Raji (cell line): Measurements from ENCODE around the gene C17orf114.
A peak's percentile ranks its signal among the peaks of the same experiment; 100 is the strongest.

Experiments
- POLR2A ChIP-seq: IDR thresholded peaks from 2 replicates; pipeline ENCODE4 v1.6.1; 2011; ENCODE audit warnings: low read depth, low read length, control low read depth; ENCODE audit not compliant: insufficient read depth

The C17orf114 gene

DNA sequence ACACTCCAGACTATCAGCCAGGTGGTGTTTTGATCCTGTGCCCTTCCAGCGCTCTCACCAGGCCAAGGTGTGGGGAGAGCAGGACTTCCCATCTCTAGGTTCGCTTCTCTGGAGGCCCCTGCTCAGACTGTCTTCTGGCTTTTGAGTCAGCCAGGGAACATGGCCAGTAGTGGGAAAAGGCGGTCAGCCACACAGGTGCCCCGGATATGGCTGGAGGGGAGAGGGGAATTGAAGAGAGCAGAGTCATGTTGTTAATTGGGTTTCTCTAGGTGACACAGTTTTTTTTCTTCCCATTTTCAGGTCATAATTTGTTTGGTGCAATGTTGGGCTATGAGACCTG is 32.5 kb upstream of the C17orf114 start:
- no peak for TF ChIP-seq POLR2A

DNA sequence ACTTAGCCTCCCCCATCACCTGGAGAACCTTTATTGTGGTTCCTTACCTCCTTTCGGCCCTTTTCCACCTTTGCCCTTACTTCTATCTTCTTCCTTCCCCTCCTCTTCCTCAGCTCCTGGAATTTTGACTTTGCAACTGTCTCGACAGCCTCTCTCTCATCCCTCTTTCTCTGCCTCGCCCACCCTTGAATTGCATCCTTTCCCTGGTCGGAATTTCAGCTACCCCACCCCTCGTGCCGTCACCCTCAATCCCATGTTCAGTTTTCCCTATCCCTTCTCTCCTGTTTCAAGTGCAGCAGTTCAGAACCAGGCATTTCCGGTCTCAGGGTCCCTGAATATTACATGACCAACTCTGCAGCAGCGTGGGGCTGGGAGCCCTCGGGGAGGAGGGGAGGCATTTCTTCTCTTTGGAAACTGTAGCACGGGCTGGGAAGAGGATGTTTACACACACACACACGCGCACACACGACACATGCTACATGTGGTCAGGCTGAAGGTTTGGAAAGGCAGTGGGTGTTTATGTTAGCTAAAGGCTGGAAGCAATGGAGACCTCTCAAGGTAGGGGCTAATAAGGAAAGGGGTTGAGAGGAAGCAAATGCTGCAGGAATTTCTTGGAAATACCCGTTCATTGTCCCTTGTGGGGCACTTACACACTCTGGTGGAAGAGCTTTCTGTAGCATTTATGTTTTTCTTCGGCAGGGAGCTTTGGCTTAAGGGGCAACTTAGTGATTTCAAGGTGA is 32.0 kb upstream of the C17orf114 start:
- no peak for TF ChIP-seq POLR2A

DNA sequence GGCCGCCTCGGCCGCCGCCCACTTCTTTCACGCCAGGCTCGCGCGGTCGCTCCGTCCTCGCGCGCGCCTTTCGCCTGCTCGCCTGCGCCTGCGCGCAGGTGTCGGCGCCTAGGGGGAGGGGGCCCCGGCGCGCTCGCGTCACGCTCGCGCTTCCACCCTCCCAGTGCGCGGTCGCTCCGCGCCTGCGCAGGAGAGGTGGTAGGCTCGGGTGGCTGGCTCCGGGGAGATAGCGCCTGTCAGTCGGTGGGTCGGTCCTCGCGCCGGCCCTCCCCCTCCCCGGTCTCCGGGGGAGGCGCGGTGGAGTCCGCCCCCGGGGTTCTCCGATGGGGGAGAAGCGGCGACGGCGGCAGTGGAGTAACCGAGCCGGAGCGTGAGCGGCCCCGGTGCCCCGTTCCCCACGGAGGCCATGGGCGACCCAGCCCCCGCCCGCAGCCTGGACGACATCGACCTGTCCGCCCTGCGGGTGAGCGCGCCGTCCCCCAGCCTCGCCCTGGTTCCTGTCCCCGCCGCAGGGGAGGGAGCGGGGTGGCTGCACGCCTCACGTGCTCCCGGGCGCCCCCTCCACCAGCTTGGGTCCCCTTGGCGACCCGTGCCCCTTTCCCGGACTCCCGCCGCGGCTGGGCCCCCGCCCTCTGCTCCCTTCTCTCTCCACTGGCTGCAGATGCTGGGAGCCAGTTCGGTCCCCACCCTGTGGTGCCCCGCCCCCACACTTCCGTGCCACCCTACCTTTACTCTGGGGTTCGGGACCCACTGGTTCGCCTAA is 31.2 kb upstream of the C17orf114 start, which contains the start of gene MINK1:
Gene MINK1 (plus strand): TSS at position 163 of the 763 bp plus-strand sequence. CDS start 244 bp downstream, at position 407.
- TF ChIP-seq POLR2A = peak; percentile 82

DNA sequence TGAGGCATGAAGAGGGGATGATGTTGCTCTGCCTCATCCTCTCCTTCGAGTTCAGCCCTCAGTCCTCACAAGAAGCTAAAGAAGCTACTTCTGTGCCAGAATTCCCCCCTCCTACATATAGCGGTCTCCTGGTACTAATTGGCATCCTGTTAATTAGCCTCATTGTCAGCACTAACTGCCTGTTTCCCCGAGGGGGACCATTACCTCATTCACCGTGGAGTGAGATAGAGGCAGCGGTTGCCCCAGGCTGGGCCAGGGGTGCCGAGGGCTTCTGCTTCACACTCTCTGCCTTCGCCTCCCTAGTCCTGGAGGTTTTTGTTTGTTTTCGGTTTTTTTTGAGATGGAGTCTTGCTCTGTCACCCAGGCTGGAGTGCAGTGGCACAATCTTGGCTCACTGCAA is 25.3 kb upstream of the C17orf114 start:
- TF ChIP-seq POLR2A = no peak

DNA sequence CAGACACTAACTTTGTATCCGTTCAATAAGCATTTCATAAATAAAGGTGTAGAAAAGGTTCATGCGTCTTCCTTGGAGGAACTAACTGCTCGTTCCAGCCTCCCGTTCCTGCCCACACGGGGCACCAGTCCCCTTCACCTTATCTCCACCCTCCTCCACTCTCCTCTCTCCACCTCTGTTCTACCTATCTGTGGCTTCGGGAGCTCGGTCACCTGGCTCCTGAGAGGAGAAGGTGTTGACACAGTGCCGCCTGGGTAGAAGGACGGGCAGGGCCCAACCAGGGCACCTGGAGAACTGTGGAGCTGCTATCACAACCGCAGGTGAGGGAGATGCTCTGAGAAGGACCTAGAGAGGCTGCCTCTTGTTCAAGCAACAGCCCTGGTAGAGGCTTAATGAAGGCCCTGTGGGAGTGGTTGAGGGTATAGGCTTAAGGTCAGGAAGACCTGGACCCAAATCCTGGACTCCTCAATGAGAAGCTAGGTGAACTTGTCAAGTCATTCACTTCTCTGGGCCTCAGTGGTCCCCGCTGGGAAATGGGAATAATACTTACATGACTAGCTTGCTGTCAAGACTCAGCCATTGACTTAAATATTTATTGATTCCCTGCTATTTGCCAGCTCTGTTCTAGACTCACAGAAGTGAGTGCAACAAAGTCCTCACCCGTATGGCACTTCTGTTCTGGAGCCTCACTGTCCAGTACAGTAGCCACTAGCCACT is 21.4 kb upstream of the C17orf114 start:
- no peak for TF ChIP-seq POLR2A

DNA sequence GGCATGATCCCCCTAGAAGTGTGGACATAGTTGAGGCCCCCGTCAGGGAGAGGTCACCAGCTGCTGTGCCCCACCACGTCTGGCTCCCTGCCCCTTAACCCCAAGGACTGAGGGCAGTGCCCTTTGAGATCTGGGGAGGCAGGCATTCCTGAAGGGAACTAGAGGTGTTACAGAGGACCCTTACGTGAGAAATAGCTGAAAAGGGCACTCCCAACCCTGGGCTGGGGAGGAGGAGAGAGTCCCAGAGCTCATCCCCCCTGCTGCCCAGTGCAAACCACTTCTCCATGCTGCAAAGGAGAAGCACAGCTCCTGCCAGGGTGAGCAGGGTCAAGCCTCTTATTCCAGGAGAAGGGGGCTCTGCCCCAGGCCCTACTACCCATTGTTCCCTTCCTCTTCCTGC is 20.7 kb upstream of the C17orf114 start:
- TF ChIP-seq POLR2A = no peak

DNA sequence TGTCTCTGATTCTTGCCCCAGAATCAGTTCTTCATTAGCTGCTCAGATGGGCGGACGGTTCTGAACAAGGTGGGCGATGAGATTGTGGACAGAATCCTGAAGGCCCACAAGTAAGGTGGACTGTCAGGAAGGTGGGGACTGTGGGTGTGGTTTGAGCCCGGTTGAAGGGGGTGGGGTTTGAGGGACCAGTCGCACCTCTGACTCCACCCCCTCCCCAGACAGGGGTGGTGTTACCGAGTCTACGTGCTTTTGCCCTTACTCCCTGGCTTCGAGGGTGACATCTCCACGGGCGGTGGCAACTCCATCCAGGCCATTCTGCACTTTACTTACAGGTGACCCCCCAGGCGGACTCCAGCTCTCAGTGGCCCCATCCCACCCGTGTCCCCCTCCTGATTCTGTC is 16.1 kb upstream of the C17orf114 start:
- TF ChIP-seq POLR2A = no peak

DNA sequence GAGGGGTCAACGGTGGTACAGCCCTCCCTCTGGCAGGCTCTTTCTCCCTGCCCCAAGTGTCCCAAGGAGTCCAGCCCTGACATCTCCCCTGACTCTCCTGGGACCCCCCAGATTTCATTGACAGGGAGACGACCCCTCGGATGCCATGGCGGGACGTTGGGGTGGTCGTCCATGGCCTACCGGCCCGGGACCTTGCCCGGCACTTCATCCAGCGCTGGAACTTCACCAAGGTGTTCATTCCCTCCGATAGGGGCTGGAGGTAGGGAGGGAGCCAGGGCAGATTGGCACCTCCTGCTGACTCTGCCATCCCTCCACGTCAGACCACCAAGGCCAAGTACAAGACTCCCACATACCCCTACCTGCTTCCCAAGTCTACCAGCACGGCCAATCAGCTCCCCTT is 14.7 kb upstream of the C17orf114 start:
- TF ChIP-seq POLR2A = no peak

DNA sequence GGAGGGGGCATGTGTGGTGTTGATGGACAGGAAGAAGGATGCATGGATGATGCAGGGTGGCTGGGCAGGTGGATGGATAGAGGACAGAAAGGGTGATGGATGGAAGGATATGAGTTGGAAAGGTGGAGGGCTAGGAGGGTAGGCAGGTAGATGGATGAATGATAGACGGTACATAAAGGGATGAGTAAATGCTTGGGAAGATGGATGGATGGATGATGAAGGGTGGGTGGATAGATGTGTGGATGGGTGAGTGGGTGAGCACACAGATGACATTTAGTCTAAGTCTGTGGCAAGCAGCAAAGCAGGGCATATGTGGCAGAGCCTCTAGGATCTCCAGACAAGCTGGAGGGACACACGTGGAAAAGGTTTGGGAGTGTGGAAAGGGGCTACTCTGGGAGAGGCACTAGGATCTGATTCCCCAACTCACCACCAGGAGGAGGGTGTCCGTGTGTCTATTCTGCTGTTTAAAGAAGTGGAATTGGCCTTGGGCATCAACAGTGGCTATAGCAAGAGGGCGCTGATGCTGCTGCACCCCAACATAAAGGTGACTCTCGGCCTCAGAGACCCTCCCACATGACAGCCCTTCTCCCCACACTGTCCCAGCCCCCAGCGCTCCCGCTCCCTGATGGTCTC is 13.0 kb upstream of the C17orf114 start:
- TF ChIP-seq POLR2A = no peak

DNA sequence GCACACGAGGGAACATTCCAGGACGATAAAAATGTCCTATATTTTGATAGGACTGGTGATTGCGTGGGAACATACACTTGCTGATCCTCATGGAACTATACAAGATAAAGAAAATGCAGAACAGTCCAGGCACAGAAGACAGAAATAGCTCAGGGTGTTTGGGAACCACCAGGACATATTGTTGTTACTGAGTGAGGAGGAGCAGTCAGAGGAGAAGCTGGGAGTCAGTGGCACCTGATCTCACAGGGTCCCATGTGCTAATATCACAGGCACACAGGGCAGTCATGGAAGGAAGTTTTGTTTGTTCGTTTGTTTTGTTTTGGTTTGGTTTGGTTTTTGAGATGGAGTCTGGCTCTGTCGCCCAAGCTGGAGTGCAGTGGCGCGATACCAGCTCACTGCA is 10.6 kb upstream of the C17orf114 start:
- TF ChIP-seq POLR2A = no peak

DNA sequence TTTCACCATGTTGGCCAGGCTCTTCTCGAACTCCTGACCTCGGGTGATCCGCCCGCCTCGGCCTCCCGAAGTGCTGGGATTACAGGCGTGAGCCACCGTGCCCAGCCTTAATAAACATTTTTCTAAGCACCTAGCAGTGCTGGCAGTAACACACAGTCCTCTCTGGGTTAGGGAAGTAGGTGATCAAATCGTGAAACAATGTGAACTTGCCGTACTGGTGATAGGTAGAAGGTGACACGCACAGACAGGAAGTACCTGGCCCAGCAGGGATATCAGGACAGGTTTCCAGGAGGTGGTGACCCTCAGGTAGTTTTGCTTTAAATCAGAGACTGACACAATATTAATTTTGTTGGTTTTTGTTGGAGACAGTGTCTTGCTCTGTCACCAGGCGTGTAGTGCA is 9.3 kb upstream of the C17orf114 start:
- TF ChIP-seq POLR2A = no peak

DNA sequence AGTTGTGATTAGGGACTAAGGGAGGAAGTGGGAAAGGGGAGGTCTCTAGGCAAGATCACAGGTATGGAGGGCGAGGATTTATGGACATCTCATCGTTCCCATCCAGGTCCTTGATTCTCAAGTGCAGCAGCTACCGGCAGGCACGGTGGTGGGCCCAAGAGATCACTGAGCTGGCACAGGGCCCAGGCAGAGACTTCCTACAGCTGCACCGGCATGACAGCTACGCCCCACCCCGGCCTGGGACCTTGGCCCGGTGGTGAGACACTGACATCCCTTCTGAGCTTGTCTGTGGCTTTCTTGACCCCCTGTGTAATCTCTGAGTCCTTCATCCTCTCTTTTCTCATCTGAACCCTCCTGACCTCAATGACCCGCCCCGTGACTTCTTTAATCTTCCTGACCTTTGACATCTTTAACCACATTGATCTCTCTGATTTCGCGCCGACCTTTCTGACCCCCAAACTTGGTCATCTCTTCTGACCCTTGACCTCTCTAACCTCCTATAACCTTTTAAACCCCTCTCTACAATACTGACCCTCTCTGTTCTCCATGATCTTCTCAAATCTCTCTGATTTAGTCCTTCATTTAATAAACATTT is 8.7 kb upstream of the C17orf114 start:
- TF ChIP-seq POLR2A = no peak

DNA sequence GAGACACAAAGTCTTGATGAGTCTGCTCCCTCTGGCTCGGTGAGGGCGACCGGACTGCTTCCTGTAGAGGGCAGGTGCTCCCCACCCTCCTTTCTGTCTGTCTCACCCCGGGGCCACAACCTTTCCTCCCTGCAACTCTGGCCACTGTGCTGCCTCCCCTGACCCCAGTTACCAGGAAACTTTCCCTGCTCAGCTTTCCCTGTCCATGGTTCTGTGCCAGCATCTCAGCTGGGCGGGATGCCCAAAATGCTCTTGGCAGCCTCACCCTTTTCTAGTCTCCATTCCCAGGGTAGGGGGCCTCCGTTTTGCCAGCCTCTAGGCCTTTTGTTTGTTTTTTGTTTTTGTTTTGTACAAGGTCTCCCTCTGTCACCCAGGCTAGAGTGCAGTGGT is 6.2 kb upstream of the C17orf114 start:
- TF ChIP-seq POLR2A = no peak

DNA sequence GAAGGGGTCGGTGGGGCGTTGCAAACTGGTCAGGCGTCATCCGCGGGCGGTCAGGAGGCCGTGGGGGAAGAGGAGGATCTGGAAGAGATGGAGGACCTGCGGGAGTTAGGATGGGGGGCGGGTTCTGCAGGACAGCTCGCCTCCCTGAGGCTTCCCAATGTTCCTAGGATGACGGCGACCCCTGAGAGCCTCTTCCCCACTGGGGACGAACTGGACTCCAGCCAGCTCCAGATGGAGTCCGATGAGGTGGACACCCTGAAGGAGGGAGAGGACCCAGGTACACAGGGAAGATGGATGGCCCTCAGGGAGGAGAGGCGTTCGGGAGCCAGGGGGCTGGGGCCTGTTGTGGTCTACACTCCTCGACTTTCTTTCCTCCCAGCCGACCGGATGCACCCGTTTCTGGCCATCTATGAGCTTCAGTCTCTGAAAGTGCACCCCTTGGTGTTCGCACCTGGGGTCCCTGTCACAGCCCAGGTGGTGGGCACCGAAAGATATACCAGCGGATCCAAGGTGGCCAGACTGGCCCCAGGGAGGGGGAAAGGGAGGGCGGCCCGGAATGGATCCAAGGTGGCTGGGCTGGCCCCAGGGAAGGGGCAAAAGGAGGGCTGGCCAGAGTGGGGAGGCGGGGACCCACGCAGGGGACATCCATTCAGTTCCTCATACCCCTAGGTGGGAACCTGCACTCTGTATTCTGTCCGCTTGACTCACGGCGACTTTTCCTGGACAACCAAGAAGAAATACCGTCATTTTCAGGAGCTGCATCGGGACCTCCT is 5.7 kb upstream of the C17orf114 start:
- TF ChIP-seq POLR2A = no peak
